Mesodermal cell (in vitro differentiated cells): ENCODE measurements around the gene IL5RA.

Source experiments
- H3K27ac ChIP-seq: 2 replicates; pipeline ENCODE4 v1.7.0; 2013; ENCODE audit warnings: mild to moderate bottlenecking, low read depth, low read length, moderate library complexity; ENCODE audit not compliant: severe bottlenecking
- H3K36me3 ChIP-seq: 2 replicates; pipeline ENCODE4 v1.7.1; 2013; ENCODE audit warnings: mild to moderate bottlenecking, low read length, moderate library complexity; ENCODE audit not compliant: control insufficient read depth, insufficient read depth
- H3K4me1 ChIP-seq: one replicate; pipeline ENCODE4 v1.7.1; 2013; ENCODE audit warnings: mild to moderate bottlenecking, low read length; ENCODE audit not compliant: insufficient read depth, control insufficient read depth, poor library complexity, severe bottlenecking
- H3K4me3 ChIP-seq: 2 replicates; pipeline ENCODE4 v1.7.0; 2013; ENCODE audit warnings: low read length, control low read depth, mild to moderate bottlenecking; ENCODE audit not compliant: insufficient read depth, poor library complexity, severe bottlenecking; ENCODE audit errors: extremely low read depth
- H3K9me3 ChIP-seq: 2 replicates; pipeline ENCODE4 v1.7.1; 2013; ENCODE audit warnings: mild to moderate bottlenecking, low read length, moderate library complexity; ENCODE audit not compliant: control insufficient read depth
- WGBS, 2 experiments: methylation state at CpG; one replicate each; pipeline ENCODE4 v1.1.5; 2013; ENCODE audit warnings: missing lambda C conversion rate in 2 of 2; ENCODE audit not compliant: insufficient coverage in 2 of 2; 5-methylcytosine and 5-hydroxymethylcytosine counted together

IL5RA gene

DNA sequence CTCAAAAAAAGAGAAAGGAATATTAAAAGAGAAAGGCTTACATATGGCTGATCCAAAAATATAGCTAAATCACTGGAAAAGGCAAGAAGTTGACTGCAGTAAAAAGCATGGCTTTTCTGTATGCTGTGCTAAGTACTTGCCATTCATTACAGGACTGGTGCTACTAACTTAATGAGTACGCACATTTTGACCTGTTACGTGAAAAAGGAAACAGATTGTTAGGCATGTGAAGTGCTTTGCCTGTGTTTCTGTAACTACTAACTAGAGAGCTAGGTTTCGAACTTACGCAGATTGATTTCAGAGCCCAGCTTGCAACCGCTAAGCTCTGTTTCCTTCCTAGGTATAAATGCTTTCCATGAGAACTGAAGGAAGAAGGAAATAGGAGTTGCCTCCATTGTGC, 19.4 kb upstream of the IL5RA start:
- WGBS, 2 experiments: 72 to 77% methylated on average over 4 to 5 of the region's 5 CpGs
- Histone ChIP-seq H3K9me3 (no peaks in the 10 kb centered on the region), H3K4me3 (no peak overlapping the region), H3K36me3 (peaks cover 44% of the 10 kb centered on the region), H3K4me1 (peaks cover 8% of the 10 kb centered on the region), H3K27ac (no peak overlapping the region)

DNA sequence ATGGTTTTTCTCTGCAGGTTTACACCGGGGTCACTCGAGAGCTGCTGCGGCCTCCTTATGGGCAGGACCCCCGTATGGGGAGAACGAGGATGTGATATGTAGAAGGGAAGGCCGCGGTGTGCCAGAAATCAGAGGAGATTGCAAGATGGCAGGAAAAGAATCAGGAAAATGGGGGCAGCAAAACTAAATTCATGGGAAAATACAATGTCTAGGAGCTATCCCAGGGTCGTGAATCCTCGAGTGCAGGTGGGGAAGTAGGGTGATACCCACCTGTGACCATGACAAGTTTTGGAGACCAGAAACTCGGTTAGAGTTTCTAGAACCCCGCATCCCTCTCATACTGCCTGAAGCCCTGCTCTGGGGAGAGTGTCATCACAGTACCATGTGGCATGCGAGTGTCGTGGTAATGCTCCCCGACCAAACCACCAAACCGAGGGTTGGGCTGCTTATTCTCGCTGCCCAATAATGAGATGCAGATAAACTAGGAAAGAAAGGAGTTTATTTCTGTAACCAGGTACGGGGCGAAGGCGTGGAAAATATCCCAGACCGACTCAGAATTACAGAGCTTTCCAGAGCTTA, 17.3 kb upstream of the IL5RA start:
- 29 to 35% methylated on average over 11 to 15 of the region's 20 CpGs for WGBS, 2 experiments
- Histone ChIP-seq H3K36me3 (peaks cover 34% of the 10 kb centered on the region), H3K4me1 (peaks cover 8% of the 10 kb centered on the region), H3K4me3 (peak overlapping the region; percentile 78), H3K9me3 (no peaks in the 10 kb centered on the region), H3K27ac (peak overlapping the region; percentile 95)

DNA sequence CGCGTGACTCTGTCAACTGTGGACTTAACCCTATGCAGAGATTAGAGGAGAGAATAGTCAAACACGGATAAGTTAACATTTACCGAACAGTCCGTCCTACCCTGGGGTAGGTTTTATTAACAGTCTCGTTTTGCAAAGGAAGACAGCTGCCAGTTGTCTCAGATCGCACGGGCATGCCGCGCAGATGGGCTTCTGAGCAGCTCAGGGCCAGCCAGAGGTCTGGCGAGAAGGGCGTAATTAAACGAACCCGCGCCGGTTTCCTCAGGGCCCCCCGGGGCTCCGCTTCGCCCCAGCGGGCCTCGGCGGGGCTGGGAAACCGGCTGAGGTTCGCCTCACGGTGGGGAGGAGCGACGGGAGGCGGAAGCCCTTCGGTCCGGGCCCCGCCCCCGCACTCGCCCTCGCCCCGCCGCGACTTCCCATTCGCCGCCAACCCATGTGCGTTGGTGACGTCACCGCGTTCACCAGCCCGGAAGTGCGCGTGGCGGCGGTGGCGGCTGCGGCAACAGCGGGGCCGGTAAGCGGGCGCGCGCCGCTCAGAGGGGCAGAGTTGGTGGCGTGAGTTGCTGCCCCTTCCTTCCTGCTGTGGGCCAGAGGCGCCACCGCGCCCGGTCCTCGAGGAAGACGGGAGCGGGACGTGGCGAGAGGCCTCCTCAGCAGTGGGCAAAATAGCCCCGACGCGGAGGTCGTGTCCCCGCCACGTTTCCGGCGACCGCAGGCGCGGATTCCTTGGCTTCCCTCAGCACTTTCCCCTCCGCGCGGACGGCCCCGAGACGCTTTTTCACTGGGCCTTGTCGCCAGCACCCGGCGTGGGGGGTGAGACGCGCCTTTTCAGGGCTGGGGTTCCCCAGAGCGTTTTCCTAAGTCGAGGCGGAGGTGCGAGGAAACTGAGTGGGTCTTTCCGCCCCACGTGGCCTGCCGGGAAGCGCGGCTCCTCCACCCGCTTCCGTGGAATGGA, 16.6 kb upstream of the IL5RA start, which contains the start of gene TRNT1:
TRNT1 (plus strand) TSS at position 464 of the 955 bp plus-strand sequence. CDS start 2,101 bp downstream, outside the sequence.
- WGBS, 2 experiments: 1 to 2% methylated on average over 68 to 86 of the region's 100 CpGs

DNA sequence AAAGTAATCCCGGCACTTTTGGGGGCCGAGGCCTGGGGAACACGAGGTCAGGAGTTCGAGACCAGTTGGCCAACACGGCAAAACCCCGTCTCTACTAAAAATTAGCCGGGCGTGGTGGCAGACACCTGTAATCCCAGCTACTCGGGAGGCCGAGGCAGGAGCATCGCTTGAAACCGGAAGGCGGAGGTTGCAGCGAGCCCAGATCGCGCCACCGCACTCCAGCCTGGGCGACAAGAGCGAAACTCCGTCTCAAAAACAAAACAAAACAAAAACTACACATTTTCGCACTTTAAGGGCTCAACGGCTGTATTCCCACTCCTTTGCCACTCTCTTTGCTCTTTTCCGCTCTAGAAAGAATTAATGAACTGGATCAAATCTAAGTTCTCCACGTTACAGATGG, 15.8 kb upstream of the IL5RA start:
- Histone ChIP-seq H3K36me3 (peaks cover 29% of the 10 kb centered on the region), H3K9me3 (no peaks in the 10 kb centered on the region), H3K4me1 (peaks cover 8% of the 10 kb centered on the region), H3K4me3 (peak overlapping the region; percentile 78), H3K27ac (peak overlapping the region; percentile 95)
- 88 to 95% methylated on average over 18 to 24 of the region's 24 CpGs for WGBS, 2 experiments

More for the DNA sequence above, 16.6 kb upstream of the IL5RA start, which contains the start of gene TRNT1:
- Histone ChIP-seq H3K36me3 (peaks cover 34% of the 10 kb centered on the region), H3K4me1 (peaks cover 8% of the 10 kb centered on the region), H3K9me3 (no peaks in the 10 kb centered on the region), H3K27ac (peak within 1 kb of the TSS; percentile 95), H3K4me3 (peak within 1 kb of the TSS; percentile 78)

DNA sequence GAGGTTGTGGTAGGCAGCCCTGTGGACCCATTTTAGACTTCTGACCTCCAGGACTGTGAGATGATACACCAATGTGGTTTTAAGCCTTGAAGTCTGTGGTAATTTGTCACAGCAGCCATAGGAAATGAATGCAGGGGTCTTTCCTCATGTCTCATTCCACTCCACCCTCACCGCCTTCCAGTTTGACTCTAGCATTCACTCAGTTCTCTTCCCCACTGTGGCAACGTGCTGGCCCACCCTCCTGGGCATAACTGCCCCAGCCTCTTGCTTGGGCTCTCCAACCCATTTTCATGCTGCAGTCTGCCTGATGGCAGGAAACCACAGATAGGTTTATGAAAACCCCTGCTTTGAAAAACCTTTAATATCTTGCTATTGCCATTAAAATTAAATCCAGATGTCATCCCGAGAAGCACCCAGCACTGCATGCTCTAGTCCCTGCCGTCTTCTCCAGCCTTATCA, 9.2 kb upstream of the IL5RA start:
- H3K27ac ChIP-seq: no peak overlapping the region
- WGBS, 2 experiments: 81% methylated on average over 4 of the region's 4 CpGs
- H3K36me3 ChIP-seq: no peaks in the 10 kb centered on the region
- H3K4me1 ChIP-seq: no peaks in the 10 kb centered on the region
- no peak overlapping the region for H3K4me3 ChIP-seq
- no peaks in the 10 kb centered on the region for H3K9me3 ChIP-seq

DNA sequence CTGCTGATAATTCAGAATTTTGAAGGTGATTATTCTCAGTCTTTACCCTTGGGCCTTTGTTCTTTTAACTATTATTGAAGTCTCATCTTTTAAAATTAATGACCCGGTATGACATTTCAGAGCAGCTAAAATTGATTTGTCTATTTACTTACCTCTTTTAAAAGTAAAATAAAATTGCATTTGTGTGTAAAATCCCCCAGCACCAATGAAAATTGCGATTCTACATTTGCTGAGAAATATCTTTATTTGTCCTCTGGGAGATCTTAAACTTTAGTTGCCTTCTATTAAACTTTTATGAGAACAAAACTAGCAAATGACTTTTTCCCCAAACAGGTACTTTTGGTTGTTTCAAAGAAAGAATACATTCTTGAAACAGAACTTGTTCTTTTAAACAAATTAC, 7.5 kb upstream of the IL5RA start:
- Histone ChIP-seq H3K4me1 (no peaks in the 10 kb centered on the region), H3K4me3 (no peak overlapping the region), H3K9me3 (no peaks in the 10 kb centered on the region), H3K36me3 (no peaks in the 10 kb centered on the region), H3K27ac (no peak overlapping the region)
- WGBS, 2 experiments: no CpG with 5 or more reads among the region's 2 CpGs

DNA sequence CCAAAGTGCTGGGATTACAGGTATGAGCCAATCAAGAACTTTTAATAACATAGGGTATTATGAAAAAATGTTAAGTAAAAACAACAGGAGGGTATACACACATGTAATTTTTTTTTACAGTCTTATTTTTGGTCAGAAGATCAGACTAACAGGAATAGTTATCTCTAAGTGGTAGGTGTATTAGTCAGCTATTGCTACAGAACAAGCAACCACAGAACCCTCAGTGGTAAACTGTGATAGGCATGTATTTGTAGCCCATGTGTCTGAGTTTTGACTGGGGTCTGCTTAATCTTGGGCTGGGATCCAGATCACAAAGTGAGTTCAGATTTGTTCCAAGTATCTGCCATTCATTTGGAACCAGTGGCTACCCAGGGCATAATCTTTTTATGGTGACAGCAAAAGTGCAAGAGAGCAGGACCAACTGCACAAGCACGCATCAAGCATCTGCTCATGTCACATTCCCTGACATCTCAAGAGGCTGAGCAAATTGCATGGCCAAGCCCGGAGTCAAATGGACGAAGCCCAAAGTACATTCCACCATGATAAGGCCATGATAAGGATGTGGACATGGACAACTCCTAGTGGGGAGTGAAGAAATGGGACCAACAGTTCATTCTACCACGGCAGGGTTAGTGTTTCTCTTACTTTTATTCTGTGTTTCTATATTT, 3.0 kb upstream of the IL5RA start:
- no peak overlapping the region for H3K27ac ChIP-seq
- WGBS, 2 experiments: 63 to 83% methylated on average over 1 to 3 of the region's 4 CpGs
- H3K4me1 ChIP-seq: peaks cover 14% of the 10 kb centered on the region
- H3K9me3 ChIP-seq: no peaks in the 10 kb centered on the region
- no peak overlapping the region for H3K4me3 ChIP-seq
- H3K36me3 ChIP-seq: no peaks in the 10 kb centered on the region

DNA sequence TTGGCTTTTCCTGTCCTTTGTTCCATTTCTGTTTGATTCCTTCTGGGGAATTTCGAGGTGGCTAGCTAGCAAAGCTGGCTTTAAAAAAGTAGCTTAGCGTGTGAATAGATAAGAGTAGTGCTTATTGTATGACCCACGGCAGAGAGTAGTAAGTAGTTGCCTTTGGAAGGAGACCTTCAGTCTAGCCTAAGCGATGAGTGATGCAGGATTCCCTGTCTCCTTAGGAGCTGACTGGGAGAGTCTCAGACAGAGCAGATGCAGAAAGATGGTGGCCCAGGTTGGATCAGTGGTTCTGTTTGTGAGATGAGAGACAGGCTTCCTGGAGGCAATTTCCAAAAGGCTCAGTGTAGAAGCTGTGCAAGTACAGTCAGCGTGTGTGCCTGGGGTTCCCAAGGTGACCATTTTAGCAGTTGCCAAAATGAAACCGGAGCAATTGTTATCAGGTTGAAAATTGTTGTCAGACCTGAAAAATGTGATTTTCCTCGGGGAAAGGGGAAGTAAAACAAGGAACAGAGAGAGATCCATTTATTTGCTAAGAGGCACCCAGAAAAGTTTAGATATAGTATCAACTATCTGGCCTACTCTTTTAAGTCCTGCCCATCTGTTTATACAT, 681 bp upstream of the IL5RA start:
- H3K4me3 ChIP-seq: no peak overlapping the region
- no peaks in the 10 kb centered on the region for H3K36me3 ChIP-seq
- H3K4me1 ChIP-seq: peaks cover 14% of the 10 kb centered on the region
- 91 to 97% methylated on average over 4 to 6 of the region's 7 CpGs for WGBS, 2 experiments
- peak overlapping the region; percentile 91 for H3K27ac ChIP-seq
- no peaks in the 10 kb centered on the region for H3K9me3 ChIP-seq

DNA sequence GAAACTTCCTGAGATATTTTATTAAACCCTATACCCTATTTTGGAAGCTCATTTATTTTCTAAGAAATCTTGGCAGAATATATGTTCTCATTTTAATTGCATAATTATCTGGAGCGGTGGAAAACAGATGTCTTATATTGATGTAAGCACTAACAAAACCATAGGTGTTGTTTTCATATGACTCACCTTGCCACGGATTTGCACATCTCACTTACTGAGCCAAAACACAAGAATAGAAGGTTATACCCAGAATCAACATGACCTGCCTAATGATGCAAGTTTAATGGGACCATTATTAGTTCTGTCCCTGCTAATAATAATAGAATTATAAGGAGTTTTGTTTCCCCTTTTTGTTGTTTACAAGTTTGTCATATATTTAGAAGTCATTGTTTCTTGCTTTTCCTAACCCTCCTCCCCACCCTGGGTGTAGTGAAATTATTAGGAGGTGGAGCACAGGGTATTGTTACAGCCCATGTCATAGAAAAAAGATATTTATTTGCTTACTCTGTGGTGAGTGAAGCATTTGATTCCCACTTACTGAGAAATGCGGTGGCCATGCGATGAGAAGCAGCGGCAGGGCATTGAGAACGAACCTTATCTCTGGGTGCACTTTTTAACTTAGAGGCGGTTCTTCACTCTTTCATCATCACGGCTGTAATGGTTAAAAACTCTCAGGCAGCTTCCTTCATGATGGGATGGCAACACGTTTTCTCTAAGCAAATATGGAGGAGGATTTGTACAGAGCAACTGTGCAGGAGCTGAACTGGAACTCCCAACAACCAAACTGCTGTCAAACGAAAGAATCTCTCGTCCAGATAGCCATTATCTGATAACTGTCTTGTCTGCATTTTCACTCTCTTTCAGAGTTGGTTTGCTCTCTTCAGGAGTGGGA, 521 bp downstream of the IL5RA start:
- no peaks in the 10 kb centered on the region for H3K9me3 ChIP-seq
- 77 to 89% methylated on average over 9 of the region's 11 CpGs for WGBS, 2 experiments

More for the DNA sequence above, 521 bp downstream of the IL5RA start:
- Histone ChIP-seq H3K36me3 (no peaks in the 10 kb centered on the region), H3K4me1 (peaks cover 14% of the 10 kb centered on the region), H3K27ac (peak overlapping the region; percentile 91), H3K4me3 (no peak overlapping the region)
